NCI-H1694 treated with DMSO at 0.1 percent for 48 hours (cell line): ENCODE results near the gene DPP10.

Experiments used
- DNase-seq: peaks from one replicate; lab custom pipeline; 2025; lab: John Stamatoyannopoulos, UW

The DPP10 gene

GRCh38 chr2:115739574-115739973 is 1297.1 kb downstream of the DPP10 start:
- DNase-seq = peak; percentile 2

DNA sequence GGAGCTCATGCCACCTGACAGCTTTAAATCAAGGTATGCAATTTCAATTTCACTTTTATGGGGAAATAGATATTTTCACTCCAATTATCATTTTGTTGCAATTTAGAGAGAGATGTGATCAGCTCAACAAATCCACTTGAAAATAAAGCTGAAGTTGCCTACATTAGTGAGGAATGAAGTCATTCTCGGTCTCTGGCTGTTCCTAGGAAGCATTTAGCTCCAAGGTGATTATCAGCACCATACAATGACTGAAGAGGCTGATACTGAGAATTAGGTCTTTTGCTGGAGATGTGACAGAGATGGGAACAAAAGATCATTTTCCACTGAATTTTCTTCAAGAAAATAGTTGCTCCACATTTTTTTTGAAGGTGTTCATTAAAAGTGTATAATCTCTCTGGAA is 1303.7 kb downstream of the DPP10 start:
- no peak for DNase-seq

DNA sequence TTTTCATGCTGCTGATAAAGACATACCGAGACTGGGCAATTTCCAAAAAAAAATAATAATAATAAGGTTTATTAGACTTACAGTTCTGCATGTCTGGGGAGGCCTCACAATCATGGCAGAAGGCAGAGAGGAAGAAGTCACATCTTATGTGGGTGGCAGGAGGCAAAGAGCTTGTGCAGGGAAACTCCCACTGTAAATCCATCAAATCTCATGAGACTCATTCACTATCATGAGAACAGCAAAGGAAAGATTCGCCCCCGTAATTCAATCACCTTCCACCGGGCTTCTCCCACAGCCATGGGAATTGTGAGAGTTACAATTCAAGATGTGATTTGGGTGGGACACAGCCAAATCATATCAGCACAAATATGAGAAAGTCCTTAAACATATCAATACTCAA is 1314.8 kb downstream of the DPP10 start:
- no peak for DNase-seq

DNA sequence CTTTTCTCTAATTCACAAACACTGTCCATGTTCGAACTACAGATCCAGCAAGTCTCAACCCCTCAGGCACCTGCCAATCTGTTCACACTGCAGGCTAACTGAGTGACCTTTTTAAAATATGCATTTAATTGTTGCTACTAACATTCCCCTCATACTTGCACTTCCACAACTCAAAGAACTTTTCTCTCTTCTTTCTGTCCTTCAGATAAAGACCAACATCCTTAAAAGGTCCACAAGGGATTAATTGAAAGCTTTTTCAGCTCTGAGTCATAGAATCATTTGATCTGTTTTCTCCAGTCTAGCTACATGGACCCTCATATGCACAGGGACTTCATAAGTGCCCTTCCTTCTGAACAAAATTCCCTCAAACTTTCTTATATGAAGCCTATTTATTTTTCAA is 1321.2 kb downstream of the DPP10 start:
- DNase-seq = no peak

- DNase-seq = no peak
Observed at GRCh38 chr2:115771516-115771915, 1329.1 kb downstream of the DPP10 start.

DNA sequence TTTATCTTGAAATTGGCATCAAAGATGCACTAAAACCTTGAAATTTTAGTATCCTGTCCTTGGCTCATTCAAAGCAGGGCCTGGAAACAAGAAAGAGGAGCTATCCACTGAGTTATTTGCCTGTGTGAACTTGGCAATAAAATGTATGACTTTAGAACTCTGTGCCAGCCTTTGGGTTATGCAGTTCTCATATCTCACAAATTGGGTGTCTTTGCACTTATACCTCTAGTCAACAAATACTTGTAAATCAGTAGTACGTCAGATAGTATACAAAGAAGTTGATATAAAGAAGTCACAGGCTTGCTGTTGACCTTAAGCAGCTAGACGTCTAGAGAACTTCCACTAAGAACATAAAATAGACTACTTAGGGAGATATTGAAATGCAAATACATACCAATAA is 1331.9 kb downstream of the DPP10 start:
- no peak for DNase-seq

- no peak for DNase-seq
Observed at GRCh38 chr2:115779085-115779632, 1336.7 kb downstream of the DPP10 start.

DNA sequence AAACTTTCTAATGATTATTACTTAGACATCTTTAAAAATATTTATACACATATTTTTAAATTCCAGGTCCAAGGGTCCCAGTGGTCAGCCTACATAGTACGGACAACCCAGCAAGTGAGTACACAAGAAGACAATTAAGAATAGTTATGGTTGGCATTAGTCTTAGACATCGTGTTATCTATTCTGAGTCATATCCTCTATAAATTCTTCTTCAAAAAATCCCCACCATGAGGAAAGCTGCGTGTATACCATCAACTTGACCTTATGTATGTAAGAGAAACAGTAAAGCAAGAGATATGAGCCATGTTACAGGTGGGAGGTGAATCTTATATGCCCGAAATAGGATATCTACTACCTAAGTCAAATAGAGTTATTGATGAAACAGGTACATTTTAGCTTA is 1339.8 kb downstream of the DPP10 start:
- DNase-seq = no peak

DNA sequence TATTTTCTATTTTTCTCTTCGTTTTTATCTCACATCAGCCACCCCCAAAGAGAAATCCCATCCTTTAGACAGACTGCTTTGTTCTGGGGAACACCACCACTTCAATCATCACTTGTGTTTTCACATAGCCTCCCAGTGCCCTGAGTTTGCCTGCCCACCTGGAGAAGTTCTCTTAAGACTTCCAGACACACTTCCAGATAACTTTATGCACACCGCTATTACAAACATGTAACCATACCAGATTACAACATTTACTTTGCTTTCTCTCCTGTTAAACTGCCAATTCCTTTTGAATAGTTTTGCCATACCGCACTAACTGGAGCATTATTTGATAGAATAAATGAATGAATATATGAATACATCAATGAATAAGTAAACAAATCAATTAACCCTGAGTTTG is 1353.6 kb downstream of the DPP10 start:
- DNase-seq = no peak

- DNase-seq = no peak
Observed at GRCh38 chr2:115807276-115807675, 1364.8 kb downstream of the DPP10 start.

DNA sequence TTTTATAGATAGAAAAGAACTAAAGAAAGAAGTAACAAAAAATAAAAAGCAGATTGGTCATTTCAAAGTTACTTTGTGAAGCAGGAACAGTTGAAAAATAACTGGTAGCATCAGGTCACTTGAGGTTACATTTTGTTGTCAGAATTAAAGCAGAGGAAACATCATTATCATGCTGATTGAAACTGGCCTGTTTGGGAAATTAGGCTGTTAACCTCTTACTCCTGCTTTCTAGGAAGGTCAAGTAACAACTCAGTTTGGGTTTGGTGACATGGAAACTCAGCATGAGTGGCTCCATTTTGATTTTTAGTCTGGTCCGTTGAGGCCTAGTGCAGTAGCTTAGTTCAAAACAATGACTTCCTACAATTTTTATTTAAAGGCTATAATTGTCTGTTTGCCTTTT is 1383.5 kb downstream of the DPP10 start:
- no peak for DNase-seq

GRCh38 chr2:115833196-115833595 is 1390.8 kb downstream of the DPP10 start:
- no peak for DNase-seq

GRCh38 chr2:115838539-115838938 is 1396.1 kb downstream of the DPP10 start:
- DNase-seq = no peak

DNA sequence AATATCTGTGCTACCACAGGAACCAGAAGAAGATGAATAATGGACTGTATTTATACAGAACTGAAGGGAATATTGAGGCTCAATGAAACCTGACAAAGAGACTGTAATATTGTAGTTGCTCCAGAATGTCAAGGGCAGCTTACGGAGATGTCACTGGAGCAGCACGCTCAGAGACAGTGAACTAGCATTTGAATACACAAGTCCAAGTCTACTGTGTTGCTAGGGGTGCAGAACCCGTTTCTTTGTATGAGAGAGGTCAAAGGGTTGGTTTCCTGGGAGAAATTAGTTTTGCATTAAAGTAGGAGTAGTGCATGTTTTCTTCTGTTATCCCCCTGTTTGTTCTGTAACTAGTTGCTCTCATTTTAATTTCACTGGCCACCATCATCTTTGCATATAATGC is 1399.9 kb downstream of the DPP10 start:
- DNase-seq = no peak

- DNase-seq = no peak
Observed at GRCh38 chr2:115848192-115848591, 1405.8 kb downstream of the DPP10 start.

GRCh38 chr2:115867024-115867423 is 1424.6 kb downstream of the DPP10 start:
- DNase-seq = no peak

GRCh38 chr2:115874427-115874826 is 1432.0 kb downstream of the DPP10 start:
- DNase-seq = no peak

- DNase-seq = no peak
Observed at GRCh38 chr2:115880558-115880957, 1438.1 kb downstream of the DPP10 start.

DNA sequence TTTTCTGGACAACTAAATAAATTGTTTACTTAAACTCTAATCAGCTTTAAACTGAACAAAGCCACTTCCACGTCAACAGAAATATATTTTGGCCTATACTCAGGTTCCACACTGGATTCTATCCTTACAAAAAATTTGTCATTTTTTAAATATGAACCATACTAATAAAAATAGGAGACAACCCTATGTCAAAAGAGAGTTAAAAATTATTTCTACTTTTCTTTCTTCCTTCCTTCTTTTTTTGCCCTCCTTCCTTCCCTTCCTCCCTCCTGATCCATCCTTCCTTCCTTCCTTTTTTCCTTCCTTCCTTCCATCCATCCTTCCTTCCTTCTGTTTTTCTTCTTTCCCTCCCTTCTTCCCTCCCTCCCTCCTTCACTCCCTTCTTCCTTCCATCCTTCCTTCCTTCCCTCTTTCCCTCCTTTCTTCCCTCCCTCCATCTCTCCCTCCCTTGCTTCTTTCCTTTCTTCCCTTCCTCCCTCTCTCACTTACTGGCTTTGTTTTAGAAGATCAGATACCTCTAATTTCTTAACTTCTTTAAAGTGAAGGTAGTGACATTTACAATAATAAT is 1444.9 kb downstream of the DPP10 start:
- no peak for DNase-seq
